ENCODE data around the gene KLRG1. TPM values are rescaled to one million over a fixed set of nuclear protein-coding genes. Genes with fewer than 3 reads are reported as not detected.

Gene KLRG1
- total RNA-seq, 2 donors from 2014 or later: 1.1 to 2.7 TPM

DNA sequence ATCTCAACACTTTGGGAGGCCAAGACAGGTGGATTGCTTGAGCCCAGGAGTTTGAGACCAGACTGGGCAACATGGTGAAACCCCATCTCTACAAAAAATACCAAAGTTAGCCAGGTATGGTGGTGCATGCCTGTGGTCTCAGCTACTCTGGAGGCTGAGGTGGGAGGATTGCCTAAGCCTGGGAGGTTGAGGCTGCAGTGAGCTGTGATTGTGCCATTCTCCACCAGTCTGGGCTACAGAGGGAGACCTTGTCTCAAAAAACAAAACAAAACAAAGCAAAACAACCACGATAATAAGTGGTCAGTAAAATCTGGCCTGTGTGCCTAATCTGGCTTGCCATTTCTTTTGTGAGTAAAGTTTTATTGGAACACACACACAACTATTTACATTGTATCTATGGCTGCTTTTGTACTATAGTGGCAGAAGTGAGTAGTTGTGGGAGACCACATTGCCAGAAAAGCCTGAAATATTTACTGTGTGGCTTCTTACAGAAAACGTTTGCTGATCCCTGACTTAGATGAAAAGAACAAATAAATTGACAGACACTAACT lies 19.4 kb upstream of the KLRG1 start:
- intact Hi-C loops (cut with DNase I): no loop called here
- DNase-seq (ENCODE audit: low spot score): no peak

DNA sequence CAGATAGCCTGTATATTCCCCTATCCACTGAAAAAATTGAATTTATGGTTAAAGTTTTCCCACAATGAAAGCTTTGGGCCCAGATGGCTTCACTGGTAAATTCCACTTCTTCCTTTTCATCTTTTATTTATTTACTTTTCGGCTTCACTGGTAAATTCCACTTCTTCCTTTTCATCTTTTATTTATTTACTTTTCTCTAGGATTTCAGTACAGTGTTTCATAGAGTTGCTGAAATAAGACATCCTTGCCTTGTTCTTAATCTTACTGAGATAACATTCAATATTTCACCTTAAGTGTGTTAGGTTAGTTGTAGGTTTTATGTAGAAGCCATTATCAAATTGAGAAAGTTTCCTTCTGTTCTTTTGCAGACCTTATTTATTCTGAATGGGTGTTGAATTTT lies 18.9 kb upstream of the KLRG1 start:
- intact Hi-C loops (cut with DNase I): no loop called here
- no peak for DNase-seq (ENCODE audit: low spot score)

DNA sequence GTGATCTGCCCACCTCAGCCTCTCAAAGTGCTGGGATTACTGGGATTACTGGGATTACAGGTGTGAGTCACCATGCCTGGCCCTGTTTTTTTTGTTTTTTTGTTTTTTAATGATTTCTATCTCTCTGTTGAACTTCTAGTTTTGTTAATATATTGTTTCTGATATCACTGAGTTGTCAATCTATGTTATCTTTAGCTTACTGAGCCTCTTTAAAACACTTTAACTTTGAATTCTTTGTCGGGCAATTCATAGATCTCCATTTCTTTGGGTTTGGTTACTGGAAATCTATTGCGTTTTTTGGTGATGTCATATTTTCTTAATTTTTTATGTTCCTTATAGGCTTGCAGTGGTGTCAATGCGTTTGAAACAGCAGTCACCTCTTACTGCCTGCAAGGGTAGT lies 9.2 kb upstream of the KLRG1 start:
- no peak for DNase-seq (ENCODE audit: low spot score)
- intact Hi-C loops (cut with DNase I): no loop called here

DNA sequence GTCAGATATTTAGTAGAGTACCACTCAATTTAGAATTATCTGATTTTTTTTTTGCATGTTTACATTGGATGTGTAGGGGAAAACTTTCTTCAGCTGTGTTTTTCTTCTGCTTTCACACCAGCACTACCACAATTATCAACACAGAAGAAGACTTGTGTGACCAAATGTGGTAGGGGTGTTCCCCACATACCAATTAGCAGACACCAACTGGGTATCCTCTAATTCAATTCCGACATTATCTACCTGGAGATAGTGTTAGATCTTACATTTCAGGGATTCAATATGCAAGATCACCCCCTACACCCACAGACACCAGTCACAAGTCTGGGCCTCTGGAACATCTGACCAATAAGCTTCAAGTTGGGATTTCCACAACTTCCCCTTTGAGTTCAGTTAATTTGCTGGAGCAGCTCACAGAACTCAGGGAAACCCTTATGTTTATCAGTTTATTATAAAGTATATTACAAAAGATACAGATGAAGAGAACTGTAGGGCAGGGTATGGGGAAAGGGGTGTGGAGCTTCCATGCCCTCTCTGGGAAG lies 4.1 kb upstream of the KLRG1 start:
- intact Hi-C loops (cut with DNase I): no loop called here
- DNase-seq (ENCODE audit: low spot score): no peak

DNA sequence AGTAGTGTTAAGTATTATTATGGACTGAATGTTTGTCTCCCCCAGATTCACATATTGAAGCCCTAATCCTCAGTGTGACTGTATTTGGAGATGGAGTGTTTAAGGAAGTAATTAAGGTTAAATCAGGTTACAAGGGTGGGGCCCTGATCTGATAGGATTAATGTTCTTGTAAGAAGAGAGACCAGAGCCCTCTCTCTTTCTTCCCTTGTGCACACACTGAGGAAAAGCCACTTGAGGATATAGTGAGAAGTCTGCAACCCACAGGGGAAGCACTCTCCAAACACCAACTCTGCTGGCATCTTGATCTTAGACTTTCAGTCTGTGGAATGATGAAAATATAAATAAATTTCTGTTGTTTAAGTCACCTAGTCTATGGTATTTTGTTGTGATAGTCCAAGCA lies 2.2 kb upstream of the KLRG1 start:
- no peak for DNase-seq (ENCODE audit: low spot score)
- intact Hi-C loops (cut with DNase I): no loop called here

DNA sequence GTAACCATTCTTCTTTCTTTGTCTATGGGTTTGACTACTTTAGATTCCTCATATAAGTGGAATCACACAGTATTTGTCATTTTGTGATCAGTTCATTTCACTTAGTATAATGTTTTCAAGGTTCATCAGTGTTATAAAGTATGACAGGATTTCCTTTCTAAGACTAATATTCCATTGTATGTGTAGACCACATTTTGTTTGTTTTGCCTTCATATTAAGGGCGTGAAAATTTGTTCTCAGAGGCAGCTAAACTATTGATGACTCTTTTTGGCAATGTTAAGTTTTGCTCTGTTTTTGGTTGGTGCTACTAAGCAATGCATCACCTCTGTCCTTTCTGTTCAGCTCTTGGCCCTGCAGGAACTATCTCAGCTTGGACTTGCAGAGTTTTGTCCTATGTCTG lies 1.7 kb upstream of the KLRG1 start:
- intact Hi-C loops (cut with DNase I): no loop called here
- DNase-seq (ENCODE audit: low spot score): no peak

DNA sequence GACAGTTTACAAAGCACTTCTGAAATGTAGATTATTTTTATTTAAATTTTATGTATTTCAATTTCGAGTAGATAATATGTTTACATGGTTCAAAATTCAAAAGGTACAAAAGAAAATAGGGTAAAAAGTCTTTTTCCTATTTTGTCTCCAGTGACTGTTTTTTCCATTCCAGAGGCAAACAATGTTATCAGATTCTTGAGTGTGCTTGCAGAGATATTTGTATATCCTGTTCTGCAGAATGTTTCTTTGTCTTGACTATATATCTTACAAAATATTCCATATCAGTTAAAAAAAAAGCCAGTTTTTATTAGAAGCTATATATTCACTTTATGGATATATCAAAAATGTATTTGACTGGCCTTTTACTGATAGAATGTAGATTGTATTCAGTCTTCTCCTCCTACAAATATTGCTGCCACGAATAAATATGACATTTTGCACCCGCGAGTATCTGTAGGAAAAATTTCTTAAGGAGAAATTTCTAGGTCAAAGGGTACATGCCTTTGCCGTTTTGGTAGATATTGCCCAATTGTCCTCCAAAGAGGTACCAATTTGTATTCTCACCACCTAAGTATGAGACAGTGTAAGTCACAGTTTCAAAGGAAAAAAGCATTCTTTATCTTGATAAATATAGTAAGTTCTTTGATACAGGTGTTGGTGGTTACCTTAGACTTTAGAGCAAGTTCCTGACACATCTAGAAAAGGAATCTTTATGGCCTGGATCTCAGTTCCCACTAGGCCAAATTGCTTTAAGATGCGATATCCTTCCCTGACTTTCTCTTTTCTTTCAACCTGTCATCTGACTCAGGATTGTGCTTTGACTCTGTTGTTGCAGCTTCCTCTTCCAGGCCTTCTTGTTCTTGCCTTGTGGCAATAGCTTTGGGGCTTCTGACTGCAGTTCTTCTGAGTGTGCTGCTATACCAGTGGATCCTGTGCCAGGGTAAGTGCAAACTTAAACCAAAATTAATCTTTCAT lies 2.3 kb downstream of the KLRG1 start:
- DNase-seq (ENCODE audit: low spot score): no peak
- intact Hi-C loops (cut with DNase I): no loop called here

DNA sequence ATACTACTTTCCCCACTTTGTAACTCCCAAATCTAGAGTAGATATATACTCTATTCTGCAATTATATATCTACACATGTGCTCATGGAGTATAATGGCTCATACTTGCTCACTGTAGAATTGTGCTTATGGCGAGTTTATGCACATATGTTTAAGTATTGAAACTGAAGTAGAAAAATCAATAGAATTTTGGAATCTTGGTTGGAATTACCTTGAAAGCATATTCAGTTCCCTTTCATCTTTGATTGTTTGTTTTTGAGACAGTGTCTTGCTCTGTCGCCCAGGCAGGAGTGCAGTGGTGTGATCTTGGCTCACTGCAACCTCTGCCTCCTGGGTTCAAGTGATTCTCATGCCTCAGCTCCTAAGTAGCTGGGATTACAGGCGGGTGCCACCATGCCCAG lies 4.5 kb downstream of the KLRG1 start:
- intact Hi-C loops (cut with DNase I): no loop called here
- DNase-seq (ENCODE audit: low spot score): no peak

DNA sequence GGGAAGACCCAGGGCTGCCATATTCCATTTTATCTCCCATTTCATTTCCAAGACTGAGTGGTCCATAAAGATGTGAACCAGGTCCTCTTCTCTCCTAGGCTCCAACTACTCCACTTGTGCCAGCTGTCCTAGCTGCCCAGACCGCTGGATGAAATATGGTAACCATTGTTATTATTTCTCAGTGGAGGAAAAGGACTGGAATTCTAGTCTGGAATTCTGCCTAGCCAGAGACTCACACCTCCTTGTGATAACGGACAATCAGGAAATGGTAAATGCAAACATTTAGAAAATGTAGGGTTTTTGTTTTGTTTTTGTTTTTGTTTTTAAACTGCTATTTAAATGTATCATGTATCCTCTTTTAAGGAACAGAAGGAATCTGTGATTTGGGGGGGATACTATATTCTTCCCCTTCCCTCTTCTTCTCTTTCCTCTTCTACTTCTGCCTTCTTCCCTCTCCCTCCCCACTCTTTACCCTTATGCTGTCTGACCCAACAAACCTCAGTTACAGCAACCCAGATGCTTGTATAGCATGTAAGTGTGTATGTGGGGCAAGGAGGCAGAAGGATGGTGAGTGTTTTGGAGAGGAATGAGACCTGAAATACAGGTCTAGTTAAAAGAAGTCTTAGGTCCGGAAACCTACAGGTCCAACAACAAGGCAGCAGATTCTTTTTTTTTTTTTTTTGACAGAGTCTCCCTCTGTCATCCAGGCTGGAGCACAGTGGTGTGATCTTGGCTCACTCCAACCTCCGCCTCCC lies 5.9 kb downstream of the KLRG1 start:
- intact Hi-C loops (cut with DNase I): no loop called here
- no peak for DNase-seq (ENCODE audit: low spot score)

DNA sequence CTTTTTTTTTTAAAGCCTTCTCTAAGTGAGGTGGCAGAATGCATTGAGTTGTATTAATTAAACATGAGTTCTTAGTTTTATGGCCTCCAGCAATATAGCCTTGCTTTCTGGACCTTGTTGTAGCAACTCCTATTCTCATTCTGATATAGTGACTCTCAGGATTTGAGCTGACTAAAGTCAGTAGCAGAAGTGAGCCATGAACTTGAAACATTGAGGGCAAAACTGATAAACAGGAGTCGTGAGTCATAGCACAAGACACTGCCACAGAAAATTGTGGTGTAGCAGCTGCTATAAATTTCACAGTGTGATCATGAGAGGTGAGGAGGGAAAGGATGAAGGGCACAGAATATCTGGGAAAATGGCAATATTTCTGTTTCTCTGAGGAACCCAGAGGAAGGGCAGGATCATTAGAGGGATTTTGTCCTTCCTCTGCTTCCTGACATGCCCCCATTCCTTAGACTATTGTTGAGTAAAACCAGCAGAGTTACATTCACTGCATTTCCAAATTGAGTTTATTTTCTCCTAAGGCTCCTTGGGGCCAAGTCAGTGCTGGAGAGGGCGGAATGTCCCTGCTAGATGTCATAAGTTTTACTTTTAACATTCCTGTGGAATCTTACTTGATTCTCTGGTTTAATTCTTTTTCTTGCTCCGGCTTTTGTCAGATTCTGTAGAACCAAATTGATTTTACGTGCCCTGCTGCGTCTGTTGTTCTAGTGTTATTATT lies 7.5 kb downstream of the KLRG1 start:
- intact Hi-C loops (cut with DNase I): no loop called here
- DNase-seq (ENCODE audit: low spot score): no peak

DNA sequence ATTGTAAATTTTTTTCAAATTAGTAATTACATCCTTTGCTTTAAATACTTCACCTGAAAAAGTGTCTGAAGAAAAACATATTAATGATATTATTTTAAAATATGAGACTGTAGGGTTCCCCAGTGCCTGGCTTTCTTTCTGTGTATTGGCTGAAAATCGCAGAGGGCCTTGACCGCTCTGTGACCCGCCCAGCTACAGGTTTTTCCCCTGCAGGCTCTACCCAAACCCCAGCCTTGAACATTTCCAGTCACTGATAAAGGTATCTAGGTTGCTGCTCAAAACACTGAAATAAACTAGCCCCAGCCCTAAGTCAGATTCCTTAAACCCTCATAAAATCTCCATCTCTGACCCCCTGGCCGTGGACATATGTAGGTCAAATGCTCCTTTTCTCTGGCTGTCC lies 11.9 kb downstream of the KLRG1 start:
- intact Hi-C loops (cut with DNase I): loop anchor here in 1 of 2 donors (10.0 kb wide), 1 partner anchor 624 kb away; no protein-coding TSS in a partner anchor
- DNase-seq (ENCODE audit: low spot score): no peak

DNA sequence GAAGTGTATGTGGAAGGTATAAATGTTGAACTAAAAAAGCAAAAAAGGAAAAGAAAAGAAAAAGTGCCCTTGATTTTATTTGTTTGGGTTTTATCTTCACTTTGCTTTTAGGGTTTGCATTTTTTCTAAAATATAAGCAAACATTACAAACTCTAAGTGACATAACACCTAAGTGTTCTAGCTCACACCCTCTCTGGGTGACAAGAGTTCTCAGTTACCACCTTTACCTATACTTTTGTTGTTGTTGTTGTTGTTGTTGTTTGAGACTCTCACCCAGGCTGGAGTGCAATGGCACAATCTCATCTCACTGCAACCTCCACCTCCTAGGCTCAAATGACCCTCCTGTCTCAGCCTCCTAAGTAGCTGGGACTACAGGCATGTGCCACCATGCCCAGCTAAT lies 13.0 kb downstream of the KLRG1 start:
- no peak for DNase-seq (ENCODE audit: low spot score)
- intact Hi-C loops (cut with DNase I): loop anchor here in 1 of 2 donors (10.0 kb wide), 1 partner anchor 622 kb away; no protein-coding TSS in a partner anchor

DNA sequence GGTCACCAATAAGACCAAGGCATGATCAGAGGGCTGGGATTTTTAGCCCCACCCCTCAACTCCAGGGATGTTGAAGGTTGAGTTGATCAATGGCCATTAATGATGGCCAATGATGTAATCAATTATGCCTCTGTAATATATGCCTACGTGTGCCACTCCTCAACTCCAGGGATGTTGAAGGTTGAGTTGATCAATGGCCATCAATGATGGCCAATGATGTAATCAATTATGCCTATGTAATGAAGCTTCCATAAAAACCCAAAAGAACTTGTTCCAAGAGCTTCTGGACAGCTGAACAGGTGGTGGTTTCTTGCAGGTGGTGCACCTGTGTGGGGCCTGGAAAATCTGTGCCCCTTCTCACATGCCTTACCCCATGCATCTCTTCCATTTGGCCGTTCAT lies 33.2 kb downstream of the KLRG1 start:
- no peak for DNase-seq (ENCODE audit: low spot score)
- intact Hi-C loops (cut with DNase I): no loop called here

DNA sequence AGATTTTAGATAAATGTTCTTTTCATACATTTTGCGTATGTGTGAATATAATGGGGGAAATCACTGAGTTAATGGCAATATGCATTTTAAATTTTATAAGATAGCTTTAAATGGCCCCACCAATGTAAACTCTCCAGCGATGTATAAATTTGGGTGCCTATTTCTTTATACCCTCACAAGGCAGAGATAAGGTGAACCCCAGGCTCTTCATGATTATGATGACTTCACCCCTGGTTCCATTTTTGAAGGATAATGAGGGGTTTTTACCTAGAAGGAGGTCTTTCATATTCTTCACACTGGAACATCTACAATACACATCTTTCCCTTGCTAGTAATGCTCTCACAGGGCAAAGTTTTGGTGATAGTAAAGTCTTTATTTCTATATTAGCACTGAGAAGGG lies 35.2 kb downstream of the KLRG1 start:
- intact Hi-C loops (cut with DNase I): no loop called here

DNA sequence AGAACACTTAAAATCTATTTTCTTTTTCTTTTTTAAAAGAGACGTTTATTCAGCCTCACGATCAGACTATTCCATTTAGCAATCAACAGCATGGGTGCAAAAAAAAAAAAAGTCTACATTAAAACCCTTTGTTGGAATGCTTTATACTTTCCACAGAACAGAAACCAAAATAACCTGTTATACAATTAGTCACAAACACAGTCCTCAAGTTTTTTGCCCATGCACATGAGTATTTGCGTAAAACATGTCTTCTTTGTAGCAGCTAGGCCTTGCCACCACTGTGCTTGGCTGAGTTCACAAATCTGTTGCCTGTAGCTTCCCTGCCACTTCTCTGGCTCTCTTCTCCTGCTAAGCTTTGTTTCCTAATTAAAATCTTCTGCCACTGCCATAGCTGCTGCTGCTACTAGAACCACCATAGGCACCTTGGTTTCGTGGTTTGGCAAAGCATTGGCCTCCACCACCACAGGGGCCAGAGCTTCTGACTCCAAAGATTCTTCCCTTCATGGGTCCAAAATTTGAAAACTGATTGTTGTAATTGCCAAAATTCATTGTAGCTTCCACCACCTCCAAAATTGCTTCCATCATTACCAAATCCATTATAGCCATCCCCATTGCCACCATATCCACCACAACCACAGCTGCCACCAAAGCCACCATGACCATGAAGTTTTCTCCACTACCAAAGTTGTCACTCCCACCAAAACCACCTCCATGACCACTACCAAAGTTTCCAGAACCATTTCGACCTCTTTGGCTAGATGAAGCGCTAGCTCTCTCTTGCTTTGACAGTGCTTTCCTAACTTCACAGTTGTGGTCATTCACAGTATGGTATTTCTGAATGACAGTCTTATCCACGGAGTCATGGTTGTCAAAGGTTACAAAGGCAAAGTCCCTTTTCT lies 38.1 kb downstream of the KLRG1 start:
- intact Hi-C loops (cut with DNase I): no loop called here
- DNase-seq (ENCODE audit: low spot score): no peak

More for the DNA sequence above, 35.2 kb downstream of the KLRG1 start:
- DNase-seq (ENCODE audit: low spot score): no peak

DNA sequence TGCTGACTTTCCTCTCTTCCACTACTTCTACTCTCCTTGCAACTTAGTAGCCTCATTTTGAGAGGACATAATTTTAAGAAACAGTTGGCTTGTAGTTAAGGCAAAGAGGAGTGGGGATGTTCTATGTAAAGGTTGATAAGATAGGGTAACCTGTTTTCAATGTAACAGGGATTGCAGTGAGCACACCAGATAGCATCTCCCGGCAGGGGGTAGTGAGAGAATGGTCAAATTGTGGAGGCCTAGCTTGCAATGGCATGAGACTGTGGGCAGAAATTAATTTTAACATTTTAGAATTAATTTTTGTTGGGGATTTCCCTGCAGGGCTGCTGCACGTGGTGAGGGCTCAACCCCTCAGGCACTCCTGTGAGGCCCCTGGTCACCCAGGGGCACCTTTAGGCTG lies 41.4 kb downstream of the KLRG1 start:
- intact Hi-C loops (cut with DNase I): loop anchor here in 1 of 2 donors (10.0 kb wide), 1 partner anchor 76 kb away; no protein-coding TSS in a partner anchor
- no peak for DNase-seq (ENCODE audit: low spot score)

DNA sequence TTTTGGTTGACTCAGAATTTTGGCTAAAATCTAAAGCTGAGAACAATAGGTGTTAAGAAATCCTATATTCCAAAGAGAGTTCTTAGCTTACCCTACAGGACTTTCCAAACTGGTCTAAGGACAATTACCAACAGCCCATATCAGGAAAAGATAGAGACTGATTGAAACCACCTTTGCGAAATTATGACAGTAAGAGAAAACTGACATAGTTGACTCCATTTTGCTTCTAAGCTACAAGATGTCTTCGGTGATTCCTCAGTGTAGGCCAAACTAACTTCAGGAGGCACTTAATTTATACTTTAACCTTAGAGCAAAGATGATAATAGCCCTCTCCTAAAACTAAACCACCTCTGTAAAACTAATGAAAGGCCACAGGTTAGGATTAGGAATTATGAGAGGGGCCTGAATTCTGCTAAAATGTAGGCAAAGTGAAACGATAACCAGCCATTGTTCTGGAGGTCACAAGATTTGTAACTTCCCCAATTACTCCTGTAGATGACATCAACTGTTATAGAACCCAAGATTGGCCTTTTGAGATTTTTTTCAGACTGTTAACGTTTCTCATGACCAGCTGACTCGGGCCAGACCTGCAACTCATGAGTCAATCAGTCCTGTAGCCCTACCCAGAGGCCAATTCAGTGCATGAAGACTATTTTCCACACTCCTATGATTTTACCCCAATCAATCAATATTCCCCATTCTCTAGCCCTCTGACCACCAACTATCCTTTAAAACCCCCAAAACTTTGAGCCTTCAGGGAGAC lies 43.0 kb downstream of the KLRG1 start:
- intact Hi-C loops (cut with DNase I): loop anchor here in 1 of 2 donors (10.0 kb wide), 1 partner anchor 78 kb away; no protein-coding TSS in a partner anchor
- DNase-seq (ENCODE audit: low spot score): no peak
